Loucy (cell line): ENCODE measurements around the gene TAS2R40.

Experiments used
- H2AFZ ChIP-seq: fragments of 200-600 bp; sonication (generic); 2 replicates; pipeline ENCODE4 v1.6.0; 2016; ENCODE audit warnings: antibody characterized with exemption, mild to moderate bottlenecking, low read length, moderate library complexity
- H3F3A ChIP-seq: fragments of 200-600 bp; 2 replicates; pipeline ENCODE4 v1.6.0; 2016; ENCODE audit warnings: antibody characterized with exemption, low read depth, mild to moderate bottlenecking
- H3K27me3 ChIP-seq: fragments of 200-600 bp; sonication (generic); 2 replicates; pipeline ENCODE4 v1.6.1; 2014; ENCODE audit warnings: low read length, mild to moderate bottlenecking; ENCODE audit not compliant: insufficient read depth, poor library complexity, severe bottlenecking
- H3K36me3 ChIP-seq: fragments of 200-600 bp; sonication (generic); 2 replicates; pipeline ENCODE4 v1.6.1; 2016; ENCODE audit warnings: low read length; ENCODE audit not compliant: insufficient read depth
- H3K4me1 ChIP-seq: fragments of 200-600 bp; sonication (generic); 2 replicates; pipeline ENCODE4 v1.5.1; 2014; ENCODE audit warnings: low read length, mild to moderate bottlenecking; ENCODE audit not compliant: insufficient read depth, poor library complexity, severe bottlenecking
- H3K4me2 ChIP-seq: fragments of 200-600 bp; sonication (generic); 2 replicates; pipeline ENCODE4 v1.6.0; 2014; ENCODE audit warnings: antibody characterized with exemption, low read length, low read depth, mild to moderate bottlenecking; ENCODE audit not compliant: poor library complexity, severe bottlenecking
- H3K4me3 ChIP-seq: fragments of 200-600 bp; sonication (generic); 2 replicates; pipeline ENCODE4 v1.5.1; 2014; ENCODE audit warnings: low read length, mild to moderate bottlenecking, mixed read lengths; ENCODE audit not compliant: poor library complexity, severe bottlenecking
- H3K79me2 ChIP-seq: fragments of 200-600 bp; sonication (generic); 2 replicates; pipeline ENCODE4 v1.6.1; 2014; ENCODE audit warnings: low read length; ENCODE audit not compliant: insufficient read depth
- H3K9ac ChIP-seq: fragments of 200-600 bp; sonication (generic); 2 replicates; pipeline ENCODE4 v1.6.0; 2014; ENCODE audit warnings: mild to moderate bottlenecking, low read depth, low read length, moderate library complexity; ENCODE audit not compliant: poor library complexity, severe bottlenecking
- H3K9me2 ChIP-seq: fragments of 200-600 bp; sonication (generic); replicated peaks from 2 replicates; pipeline ENCODE4 v1.6.1; 2016; ENCODE audit warnings: low read depth, low read length, mixed read lengths
- H3K9me3 ChIP-seq: fragments of 200-600 bp; sonication (generic); 2 replicates; pipeline ENCODE4 v1.6.1; 2014; ENCODE audit warnings: mild to moderate bottlenecking, antibody characterized with exemption, low read length, low read depth; ENCODE audit not compliant: insufficient read depth
- H4K20me1 ChIP-seq: fragments of 200-600 bp; sonication (generic); 2 replicates; pipeline ENCODE4 v1.6.0; 2014; ENCODE audit warnings: antibody characterized with exemption, low read length, mild to moderate bottlenecking; ENCODE audit not compliant: insufficient read depth, poor library complexity, severe bottlenecking
- EZH2phosphoT487 ChIP-seq: fragments of 200-600 bp; IDR thresholded peaks from 2 replicates; pipeline ENCODE4 v1.6.1; 2018; ENCODE audit warnings: antibody characterized with exemption, mild to moderate bottlenecking, moderate library complexity, borderline replicate concordance
- TF ChIP-seq, protein P1 (sequence below): fragments of 200-600 bp; sonication (generic); conservative IDR thresholded peaks from 2 replicates; pipeline ENCODE4 v1.5.1; 2014; ENCODE audit warnings: mild to moderate bottlenecking, antibody characterized with exemption, low read length

The TAS2R40 gene

GRCh38 chr7:143237366-143237765, 15.5 kb downstream of the TAS2R40 start:
- peaks cover 8% of the 10 kb centered on the region; the same call in 1 of the 2 replicates for H3K9me3 ChIP-seq
- H3K9ac ChIP-seq = no peak overlapping the region
- H4K20me1 ChIP-seq = no peaks in the 10 kb centered on the region
- H3K79me2 ChIP-seq = no peaks in the 10 kb centered on the region
- TF ChIP-seq, protein P1, sequence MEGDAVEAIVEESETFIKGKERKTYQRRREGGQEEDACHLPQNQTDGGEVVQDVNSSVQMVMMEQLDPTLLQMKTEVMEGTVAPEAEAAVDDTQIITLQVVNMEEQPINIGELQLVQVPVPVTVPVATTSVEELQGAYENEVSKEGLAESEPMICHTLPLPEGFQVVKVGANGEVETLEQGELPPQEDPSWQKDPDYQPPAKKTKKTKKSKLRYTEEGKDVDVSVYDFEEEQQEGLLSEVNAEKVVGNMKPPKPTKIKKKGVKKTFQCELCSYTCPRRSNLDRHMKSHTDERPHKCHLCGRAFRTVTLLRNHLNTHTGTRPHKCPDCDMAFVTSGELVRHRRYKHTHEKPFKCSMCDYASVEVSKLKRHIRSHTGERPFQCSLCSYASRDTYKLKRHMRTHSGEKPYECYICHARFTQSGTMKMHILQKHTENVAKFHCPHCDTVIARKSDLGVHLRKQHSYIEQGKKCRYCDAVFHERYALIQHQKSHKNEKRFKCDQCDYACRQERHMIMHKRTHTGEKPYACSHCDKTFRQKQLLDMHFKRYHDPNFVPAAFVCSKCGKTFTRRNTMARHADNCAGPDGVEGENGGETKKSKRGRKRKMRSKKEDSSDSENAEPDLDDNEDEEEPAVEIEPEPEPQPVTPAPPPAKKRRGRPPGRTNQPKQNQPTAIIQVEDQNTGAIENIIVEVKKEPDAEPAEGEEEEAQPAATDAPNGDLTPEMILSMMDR = no peak
- TF ChIP-seq EZH2phosphoT487 = no peak
- no peak overlapping the region for H2AFZ ChIP-seq
- H3K4me3 ChIP-seq = no peak overlapping the region
- no peaks in the 10 kb centered on the region for H3K9me2 ChIP-seq
- H3K4me2 ChIP-seq = no peak overlapping the region
- H3K4me1 ChIP-seq = peaks cover 3% of the 10 kb centered on the region
- H3F3A ChIP-seq = no peaks in the 10 kb centered on the region
- no peaks in the 10 kb centered on the region for H3K36me3 ChIP-seq
- H3K27me3 ChIP-seq = peaks cover 9% of the 10 kb centered on the region

DNA sequence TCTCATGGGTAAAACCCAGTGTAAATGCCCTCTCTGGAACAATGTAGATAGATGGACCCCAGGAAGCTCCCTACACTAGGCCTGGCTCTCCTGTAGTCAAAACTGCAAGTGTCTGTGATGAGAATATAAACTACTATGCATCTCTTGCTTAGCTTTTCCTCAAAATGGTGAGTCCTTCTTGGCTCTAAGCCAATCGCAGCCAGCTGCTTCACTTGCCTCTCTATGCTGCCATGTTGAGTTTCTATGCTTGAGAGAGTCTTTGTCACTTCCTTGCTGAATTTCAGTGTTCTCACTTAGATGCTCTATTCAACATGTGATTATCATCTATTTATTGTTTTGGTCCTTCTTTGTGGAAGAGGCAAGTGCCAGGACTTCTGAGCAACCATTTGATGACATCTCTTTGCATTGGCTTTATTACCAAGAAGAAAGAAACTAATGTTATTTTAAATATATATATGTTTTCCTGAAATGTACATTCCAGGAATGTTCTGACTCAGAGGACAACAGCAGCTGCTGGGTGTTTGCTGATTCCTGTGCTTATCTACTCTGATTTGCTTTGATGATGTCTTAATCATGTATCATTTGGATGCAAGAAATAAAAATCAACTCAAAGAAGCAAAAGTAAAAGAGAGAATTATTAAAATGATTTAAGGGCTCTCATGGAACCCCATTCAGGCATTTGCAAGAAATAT, 16.6 kb downstream of the TAS2R40 start:
- Histone ChIP-seq H3K4me3 (no peak overlapping the region), H3K9ac (no peak overlapping the region), H3F3A (no peaks in the 10 kb centered on the region), H4K20me1 (no peaks in the 10 kb centered on the region), H2AFZ (no peak overlapping the region), H3K4me2 (no peak overlapping the region), H3K27me3 (peaks cover 9% of the 10 kb centered on the region), H3K36me3 (no peaks in the 10 kb centered on the region), H3K9me3 (peaks cover 8% of the 10 kb centered on the region; the same call in 1 of the 2 replicates), H3K4me1 (peaks cover 3% of the 10 kb centered on the region), H3K79me2 (no peaks in the 10 kb centered on the region), H3K9me2 (no peaks in the 10 kb centered on the region)
- no peak for TF ChIP-seq EZH2phosphoT487
- TF ChIP-seq, protein P1 = no peak

DNA sequence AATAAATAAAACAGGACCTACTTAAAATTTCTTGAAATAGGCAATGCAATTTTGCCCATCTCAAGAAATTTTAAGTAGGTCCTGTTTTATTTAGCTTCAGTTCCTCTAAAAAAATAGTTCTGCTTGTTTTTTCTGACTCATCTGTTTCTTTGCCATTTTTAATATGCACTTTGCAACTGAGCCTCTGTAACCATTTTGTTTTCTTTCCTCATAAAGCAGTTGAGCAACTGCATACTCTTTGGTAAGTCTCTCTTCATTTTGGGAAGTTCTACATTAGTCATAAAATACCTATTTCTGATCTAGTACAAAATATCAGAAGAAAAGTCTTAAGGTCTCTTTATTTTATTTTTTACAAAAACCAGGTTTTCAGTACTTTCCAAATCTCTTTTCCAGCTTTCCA, 18.0 kb downstream of the TAS2R40 start:
- TF ChIP-seq, protein P1 = no peak
- no peak for TF ChIP-seq EZH2phosphoT487
- H3K4me2 ChIP-seq = no peak overlapping the region

More for the DNA sequence above, 18.0 kb downstream of the TAS2R40 start:
- H3K4me3 ChIP-seq = no peak overlapping the region
- no peaks in the 10 kb centered on the region for H4K20me1 ChIP-seq
- H3K9me3 ChIP-seq = peaks cover 8% of the 10 kb centered on the region; the same call in 1 of the 2 replicates
- no peak overlapping the region for H2AFZ ChIP-seq
- no peaks in the 10 kb centered on the region for H3K36me3 ChIP-seq
- H3K4me1 ChIP-seq = peaks cover 16% of the 10 kb centered on the region
- H3F3A ChIP-seq = no peaks in the 10 kb centered on the region
- no peaks in the 10 kb centered on the region for H3K9me2 ChIP-seq
- no peaks in the 10 kb centered on the region for H3K79me2 ChIP-seq
- no peaks in the 10 kb centered on the region for H3K27me3 ChIP-seq
- H3K9ac ChIP-seq = no peak overlapping the region
